Inferior parietal cortex (tissue), 1 donor: ENCODE results near the gene SPTBN1.

Source experiments
- DNase-seq: peaks from one replicate; pipeline ENCODE4 v3.0.0-alpha.2; 2016; ENCODE audit errors: extremely low spot score

Gene SPTBN1

DNA sequence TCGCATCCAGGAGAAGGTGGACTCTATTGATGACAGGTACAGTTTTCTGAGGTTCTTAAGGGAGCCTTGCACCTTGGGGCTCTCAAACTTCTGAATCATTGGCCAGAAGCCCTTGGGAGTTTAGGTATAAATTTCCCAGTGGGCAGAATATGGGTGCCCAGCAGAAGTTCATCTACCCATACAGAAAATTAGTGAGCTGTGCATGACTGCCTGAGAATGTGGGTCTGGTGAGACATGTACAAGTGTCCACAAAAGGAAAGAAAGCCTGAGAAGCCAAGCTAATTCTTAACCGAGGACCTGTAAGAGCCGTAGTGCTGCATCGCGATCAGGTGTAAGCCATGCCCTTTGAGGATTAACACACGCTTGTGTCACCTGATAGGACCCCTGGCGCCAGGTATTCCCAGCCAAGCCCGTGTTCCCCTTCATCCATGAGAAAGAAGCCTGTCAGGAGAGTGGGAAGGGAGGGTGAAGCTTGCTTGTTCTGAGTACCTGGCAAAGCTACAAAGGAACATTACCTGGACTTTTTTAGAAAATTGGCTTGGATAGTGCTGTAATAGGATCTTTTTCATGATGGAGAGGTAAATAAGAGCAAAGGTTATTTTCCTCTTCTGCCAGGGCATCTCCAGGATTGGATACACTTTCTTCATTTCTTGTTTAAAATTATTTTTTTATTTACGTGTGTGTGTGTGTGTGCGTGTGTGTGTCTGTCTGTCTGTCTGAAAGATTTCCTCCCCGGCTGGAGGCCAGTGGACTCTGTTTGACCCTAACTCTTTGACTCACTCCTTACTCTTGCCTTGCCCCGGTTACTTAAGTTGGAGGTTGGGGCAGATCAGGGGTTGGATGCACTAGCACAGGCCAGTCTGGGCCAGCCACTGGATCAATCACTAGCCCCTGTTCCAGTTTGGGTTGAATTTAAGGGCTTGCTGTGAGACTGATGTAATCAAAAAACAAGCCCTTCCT, 176.9 kb downstream of the SPTBN1 start:
- DNase-seq = no peak

DNA sequence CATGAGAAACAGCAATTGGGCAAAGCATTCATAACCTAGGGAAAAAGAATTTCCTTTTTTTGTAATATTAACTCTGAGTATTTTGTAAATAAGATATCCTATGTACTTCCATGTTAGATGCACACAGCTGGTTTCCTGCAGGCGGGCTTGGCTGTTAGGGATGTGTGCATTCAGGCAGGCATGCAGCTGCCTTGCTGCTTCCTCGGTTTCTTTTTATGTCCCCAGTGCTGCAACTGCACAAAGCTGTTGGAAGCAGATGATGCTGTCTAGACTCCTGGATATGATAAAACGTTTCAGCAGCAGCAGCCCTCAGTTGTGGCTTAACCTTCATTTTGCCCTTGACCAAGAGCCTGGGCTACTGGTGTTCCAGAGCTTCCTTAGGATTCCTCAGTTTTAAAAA, 177.9 kb downstream of the SPTBN1 start:
- no peak for DNase-seq

DNA sequence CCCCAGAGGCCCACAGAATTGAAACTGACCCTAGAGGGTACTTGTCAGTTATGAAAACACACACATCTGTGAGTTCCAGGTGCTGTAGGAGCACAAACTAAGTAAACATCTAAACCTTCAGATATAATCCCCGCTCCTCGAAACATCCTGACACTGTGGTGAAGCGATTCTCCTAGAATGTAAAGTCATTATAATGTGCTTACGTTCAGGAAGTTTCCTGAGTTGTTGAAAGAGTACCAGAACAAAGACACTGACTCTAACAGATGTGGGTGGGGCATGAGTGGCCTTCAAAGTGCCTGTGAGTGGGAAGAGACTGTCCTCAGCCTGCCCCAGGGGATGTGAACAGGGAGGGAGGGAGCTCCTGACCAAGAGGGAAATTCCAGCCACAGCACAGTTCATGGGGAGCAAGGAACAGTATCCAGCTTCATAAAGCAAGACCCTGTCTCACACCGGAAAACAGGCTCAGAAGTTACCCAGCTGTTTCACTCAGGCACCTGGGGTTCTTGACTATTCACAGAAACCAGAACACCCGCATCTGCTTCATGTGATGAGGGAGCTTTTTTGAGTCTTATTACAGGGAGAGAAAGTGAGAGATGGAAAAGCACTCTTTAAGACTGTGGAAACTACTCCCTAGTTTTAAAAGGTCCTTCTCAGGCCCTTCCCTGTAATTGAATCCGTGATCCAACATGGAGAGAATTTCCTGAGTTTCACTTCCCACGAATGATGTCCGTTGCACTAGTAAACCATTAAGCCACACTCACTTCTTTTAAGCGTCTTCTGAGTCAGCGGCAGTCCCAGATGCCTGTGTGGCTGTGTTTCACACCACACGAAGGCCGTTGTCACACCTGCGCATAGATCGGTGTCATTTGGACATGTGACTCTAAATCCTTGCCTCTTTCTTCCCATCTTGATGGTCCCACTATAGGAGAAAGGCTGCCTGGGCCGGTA, 178.7 kb downstream of the SPTBN1 start:
- no peak for DNase-seq

DNA sequence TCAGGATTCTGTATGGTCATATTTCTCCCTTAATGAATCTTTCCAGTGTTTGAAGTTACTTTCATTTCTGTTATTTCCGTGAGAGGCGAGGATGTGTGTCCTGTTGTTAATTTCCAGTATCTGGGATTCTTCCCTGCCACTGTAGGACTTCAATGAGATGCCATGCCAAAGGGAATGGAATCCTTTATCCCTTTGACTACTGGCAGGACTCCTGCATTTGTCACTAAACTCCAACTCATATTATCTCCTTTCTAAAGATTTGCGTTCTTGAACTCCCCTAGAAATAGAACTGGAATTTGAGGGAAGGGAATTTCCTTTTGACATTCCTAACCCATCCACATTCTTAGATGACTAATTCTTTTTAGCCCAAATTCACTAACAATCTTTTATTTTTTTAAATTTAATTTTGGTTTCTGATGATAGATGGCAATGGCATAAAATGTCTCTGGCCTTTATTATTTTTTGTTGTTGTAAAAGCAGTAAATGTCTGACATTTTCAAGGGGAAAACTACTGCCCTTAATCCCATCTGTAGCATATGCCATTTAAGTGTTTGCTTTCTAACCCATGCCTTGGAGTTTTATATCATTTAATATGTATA, 179.5 kb downstream of the SPTBN1 start:
- DNase-seq = no peak

DNA sequence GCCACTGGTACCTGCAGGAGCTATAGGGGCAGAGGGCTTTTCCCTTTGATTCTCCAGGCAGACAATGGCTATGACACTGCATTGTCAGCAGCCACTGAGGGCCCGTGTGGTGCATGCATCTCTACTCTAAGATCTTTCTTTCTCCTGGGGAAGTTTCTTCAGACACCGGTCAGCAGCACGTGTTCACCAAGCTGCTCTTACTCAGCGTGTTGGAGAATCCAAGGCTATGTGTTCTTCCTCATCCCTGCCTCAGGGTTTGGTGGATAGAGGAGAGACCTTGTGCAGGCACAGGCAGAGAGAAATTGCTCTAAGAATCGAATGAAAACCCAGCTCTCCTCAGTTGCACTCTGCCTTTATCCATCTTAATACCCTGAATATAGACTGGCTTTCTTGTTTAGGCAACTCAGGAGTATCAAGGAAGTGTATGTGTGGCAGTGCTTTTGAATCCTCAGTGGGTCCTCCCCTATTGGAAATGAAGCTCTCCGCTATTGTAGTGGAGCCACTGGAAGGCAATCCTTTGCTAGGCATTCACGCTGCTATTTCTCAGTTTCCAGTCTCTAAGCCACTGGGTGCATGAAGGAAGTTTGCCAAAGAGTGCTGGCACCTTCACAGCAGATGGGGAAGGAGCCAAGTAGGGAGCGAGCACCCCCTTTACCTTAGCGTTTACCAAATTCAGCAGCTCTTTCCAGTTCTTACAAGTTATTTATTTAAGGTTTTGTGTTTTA, 180.4 kb downstream of the SPTBN1 start:
- no peak for DNase-seq

DNA sequence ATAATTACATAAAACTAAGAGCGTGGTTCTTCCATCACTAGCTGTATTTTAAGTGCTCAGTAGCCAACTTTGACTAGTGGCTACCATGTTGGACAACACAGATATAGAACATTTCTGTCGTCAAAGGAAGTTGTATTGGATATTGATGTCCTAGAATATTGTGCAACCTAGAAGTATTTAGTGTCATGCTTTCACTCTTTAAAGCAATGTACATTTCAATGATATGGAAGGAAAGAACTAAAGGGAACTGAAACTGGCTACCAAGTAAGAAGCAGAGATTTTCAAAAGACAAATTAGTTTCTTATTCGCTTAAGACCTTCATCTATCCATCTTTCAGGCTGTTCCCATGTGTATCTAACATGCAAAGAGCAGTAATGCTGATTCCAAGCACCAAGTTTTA, 182.0 kb downstream of the SPTBN1 start:
- DNase-seq = no peak

DNA sequence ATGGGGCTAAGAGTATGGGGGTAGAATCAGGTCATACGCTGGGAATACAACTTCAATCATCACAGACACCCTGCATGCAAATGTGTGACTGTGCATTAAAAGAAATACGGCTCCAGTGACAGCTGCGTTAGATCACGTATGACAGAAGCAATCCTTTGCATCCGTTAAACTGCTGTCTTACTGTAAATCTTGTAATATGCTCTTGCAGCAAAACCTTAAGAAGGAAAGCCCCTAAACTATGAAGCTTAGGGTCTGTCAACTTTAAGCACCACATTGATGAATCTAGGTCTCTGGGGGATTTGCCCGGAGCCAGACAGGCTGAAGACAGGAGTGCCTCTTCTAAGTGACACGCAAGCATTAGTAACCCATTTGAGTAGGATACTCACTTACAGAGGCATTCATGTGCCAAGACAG, 182.7 kb downstream of the SPTBN1 start:
- no peak for DNase-seq

DNA sequence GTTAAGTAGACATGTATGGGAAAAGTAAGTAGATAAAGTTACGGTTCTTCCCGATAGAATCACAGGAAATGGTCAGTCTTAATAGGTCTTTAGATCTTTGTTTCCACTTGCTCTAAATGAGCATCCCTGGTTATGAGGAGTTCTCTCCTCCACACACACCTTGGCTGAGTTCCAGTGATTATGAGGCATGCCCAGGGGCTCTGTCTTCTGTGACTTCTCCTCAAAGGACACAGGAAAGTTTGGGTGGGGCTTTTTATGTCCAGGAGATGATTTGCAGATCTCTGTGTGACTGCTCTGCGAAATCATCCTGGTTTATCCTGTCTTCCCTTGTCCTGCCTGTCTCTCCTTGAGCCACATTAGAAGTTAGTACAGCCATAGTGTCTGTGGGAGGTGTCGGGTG, 183.5 kb downstream of the SPTBN1 start:
- DNase-seq = no peak

DNA sequence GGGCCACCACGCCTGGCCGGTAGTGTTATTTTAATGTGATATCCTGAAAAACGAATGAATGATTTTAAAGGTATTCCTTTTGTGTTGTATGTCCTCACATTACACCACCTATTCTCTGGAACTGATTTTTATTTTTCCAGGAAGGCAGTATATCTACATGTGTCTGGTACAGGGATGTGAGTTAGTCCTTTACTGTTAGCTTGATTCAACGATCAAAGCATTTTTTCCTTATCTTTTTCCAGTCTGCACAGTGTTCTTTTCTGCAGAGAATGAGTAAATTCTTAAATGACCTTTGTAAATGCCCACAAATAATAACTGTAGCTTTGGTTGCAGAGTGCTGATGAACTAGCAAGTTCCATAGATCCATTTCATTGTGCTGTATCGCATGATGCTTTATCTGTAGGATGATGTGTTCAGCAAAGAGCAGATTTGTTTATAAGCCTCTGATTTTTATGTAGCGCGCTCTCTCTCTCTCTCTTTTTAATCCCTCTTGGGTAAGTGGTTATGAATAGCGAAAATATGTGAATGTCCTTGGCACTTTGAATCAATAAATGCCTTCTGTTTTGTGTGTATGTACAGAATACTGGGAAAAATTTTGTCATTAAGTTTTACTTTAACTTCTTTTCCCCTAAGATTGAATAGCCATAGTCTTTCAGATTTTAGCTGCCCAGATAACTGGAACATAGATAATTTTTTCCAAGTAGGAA, 184.9 kb downstream of the SPTBN1 start:
- no peak for DNase-seq

DNA sequence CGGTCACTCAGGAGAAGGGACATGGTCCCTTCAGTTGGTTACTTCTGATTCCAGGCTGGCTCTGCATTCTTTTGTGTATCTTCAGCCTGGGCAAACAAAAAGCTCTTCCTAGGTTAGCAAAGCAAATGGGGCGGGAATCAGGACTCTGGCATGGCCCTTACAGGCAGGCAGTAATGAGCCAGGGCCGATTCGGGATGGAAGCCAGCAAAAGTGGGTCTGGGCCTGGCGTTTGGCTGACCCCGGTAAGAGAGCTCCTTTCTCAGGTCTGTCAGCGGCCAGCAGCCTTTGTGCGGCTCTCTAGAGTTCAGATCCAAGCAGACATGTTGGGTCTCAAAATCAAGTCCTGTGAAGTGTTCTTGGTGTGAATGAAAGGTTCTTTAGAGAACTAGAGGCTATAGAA, 185.9 kb downstream of the SPTBN1 start:
- no peak for DNase-seq

DNA sequence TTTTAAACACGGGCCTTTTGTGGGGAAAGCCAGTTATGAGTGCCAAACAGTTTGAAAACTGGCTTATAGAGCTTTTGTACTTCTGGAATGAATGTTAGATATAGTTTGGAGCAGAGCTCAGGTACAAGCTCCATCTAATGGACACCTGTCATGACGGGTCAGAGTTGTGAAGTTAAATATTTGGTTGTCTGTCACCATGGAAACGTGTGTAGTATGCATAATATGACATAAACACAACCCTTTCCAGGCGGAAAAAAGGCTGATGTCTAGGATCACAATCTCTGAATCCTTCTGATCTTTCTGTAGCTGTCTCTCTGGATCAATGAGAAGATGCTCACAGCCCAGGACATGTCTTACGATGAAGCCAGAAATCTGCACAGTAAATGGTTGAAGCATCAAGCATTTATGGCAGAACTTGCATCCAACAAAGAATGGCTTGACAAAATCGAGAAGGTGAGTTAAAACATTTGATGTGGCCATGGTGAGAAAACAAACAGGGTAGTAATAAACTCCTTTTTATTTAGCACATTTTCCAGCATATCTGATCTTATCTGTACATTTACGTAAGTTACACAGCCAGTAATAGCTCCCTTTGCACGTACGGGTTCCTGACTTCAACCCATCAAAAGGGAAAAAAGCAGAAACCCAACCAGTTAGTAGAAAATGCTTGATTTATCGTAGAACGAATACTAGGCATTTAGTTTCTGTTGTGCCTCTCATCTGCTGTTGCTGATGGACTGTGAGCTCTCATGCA, 186.7 kb downstream of the SPTBN1 start:
- DNase-seq = no peak

DNA sequence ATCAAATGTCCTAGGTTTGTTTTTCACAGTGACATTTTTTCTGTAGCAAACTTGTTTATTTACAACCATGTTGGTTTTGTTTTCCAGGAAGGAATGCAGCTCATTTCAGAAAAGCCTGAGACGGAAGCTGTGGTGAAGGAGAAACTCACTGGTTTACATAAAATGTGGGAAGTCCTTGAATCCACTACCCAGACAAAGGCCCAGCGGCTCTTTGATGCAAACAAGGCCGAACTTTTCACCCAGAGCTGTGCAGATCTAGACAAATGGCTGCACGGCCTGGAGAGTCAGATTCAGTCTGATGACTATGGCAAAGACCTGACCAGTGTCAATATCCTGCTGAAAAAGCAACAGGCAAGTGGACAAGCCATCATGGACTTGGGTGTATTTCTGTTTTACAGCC, 188.1 kb downstream of the SPTBN1 start:
- DNase-seq = no peak

DNA sequence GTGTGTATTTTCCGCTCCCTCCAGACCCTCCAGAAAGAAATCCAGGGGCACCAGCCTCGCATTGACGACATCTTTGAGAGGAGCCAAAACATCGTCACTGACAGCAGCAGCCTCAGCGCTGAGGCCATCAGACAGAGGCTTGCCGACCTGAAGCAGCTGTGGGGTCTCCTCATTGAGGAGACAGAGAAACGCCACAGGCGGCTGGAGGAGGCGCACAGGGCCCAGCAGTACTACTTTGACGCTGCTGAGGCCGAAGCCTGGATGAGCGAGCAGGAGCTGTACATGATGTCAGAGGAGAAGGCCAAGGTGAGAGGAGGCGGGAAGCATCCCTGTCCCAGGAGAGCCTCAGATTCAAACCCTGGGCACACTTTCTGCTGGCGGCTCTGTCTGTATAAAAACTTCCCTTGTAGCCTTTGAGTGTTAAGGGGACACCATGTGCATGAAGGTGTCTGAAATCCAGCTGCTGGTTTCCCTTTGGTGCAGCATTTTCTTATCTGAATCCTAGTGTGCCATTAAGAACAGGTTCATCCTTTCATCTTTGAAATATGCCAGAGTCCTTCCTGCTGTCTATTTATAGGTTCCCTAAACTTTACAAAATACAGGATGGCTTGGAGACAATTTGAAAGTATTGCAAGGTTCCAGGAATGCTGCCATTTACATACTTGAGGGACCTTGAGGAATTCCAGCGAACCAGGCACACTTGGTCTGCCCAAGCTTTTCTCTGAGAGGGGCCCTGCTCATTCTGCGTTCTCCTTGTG, 190.2 kb downstream of the SPTBN1 start:
- DNase-seq = no peak

DNA sequence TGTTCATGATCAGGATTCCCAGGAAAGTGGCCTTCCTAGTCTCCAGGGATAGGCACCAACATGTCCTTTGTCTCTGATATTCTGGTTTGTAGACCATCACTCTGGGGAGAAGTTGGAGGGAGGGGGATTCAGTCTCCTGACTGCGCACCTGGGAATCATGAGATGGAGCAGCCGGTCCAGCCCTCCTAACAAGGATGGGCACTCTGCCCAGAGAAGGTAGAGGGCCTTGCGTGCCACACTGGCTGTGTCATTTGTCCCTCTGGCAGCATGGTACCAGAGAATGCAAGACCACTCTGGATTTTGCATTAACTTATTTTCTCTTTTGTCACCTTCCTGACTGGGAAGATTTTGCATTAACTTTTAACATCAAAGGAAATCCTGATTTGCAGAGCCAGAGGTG, 192.1 kb downstream of the SPTBN1 start:
- no peak for DNase-seq

DNA sequence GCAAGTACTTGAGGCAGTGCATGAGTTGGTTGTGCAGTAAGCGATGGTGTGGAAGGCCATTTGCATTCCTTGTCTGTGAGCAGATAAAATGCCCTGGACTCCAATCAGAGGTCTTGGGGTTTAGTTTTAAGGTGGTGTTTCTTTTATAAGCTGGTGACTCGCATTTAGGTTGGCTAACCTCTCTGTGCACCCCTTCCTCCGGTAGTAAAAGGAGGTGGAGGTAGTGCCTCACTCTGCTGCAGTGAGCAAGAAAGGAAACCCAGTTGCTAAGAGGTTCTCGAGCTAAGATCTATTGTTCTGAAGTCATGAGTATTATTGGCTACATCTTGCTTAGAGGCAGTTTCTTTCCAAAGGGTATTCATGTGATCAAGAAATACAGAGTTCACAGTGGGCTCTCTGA, 193.1 kb downstream of the SPTBN1 start:
- DNase-seq = no peak

DNA sequence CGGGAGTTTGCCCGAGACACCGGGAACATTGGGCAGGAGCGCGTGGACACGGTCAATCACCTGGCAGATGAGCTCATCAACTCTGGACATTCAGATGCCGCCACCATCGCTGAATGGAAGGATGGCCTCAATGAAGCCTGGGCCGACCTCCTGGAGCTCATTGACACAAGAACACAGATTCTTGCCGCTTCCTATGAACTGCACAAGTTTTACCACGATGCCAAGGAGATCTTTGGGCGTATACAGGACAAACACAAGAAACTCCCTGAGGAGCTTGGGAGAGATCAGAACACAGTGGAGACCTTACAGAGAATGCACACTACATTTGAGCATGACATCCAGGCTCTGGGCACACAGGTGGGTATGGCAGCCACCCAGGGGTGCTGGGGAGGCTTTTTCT, 193.5 kb downstream of the SPTBN1 start:
- no peak for DNase-seq

DNA sequence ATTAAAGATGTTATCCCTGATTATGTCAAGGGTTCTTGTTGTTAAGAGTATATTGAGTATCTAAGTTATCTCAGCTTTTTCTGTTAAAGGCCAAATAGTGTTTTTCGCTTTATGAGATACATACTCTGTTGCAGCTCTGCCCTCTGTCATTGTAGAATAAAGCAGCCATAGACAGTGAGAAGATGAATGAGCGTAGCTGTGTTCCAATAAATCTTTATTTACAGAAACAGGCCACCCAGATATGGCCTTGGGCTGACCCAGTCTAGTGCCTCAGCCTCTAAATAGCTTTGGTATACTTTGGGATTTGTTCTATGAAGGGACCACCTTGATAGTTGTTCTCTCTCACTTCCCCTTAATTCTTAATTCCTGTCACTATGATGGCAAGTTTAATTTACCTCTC, 194.5 kb downstream of the SPTBN1 start:
- DNase-seq = no peak

DNA sequence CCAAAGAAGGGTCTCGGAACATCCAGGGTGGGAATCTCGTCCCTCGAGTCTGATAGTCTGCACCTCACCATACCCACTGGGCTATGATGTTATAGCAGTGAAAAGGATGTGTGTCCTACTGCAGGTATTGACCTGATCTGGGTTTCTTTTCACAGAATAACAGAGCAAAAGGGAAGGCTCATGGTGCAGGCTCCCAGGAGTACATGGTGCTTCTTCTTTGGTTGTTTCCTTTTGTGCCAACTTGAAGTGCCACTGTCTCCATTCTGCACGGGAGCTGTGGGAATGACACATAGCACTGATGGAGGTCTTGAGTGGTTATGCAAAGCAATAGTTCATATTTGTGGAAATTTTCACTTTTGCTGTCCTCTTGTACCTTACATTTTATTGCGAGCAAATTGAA, 195.2 kb downstream of the SPTBN1 start:
- no peak for DNase-seq

DNA sequence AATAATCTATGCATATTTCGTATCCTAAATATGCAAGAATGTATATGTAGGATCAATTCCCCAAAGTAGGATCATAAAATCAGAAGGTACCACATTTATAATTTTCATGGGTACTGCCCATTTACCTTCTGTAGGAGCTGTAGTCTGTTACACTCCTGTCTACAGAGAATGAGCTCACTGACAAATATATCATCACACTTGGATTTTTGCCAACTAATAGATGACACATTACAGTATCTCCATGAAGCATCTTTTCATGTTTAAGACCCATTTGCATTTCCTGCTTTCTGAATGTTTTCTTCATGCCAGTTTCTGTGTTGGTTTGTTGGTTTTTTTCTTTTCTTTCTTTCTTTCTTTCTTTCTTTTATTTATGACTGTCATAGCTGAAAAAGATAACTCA, 196.4 kb downstream of the SPTBN1 start:
- no peak for DNase-seq
